HG03565 (cell line): ENCODE measurements around the gene ANKRD12.

Experiments used
- ATAC-seq: cut with Tn5 transposase; IDR thresholded peaks from one replicate; pipeline ENCODE4 v1.9.1; 2021; ENCODE audit warnings: mild to moderate bottlenecking, moderate library complexity; ENCODE audit not compliant: unreplicated experiment

The ANKRD12 gene

DNA sequence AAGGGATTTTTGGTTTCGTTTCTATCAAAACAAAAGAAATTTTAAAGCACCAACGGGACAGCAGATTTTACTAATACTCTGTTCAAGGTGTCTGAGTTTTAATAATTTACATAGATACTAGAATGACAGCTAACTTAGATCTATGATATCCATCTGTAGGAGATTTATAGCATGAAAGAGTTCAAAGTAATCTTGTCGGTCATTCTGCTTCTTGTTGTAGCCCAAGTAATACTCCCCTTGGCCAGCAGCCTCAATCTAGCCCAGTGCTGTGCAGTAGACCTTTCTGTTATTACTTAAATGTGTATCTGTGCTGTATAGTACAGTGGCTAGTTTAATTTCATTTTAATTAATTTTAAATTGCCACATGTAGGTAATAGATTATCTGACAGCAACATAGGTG lies 44.7 kb downstream of the ANKRD12 start:
- ATAC-seq: no peak

GRCh38 chr18:9182852-9183399 lies 46.3 kb downstream of the ANKRD12 start:
- no peak for ATAC-seq

- ATAC-seq: no peak
Measured at GRCh38 chr18:9184998-9185613, 48.5 kb downstream of the ANKRD12 start.

DNA sequence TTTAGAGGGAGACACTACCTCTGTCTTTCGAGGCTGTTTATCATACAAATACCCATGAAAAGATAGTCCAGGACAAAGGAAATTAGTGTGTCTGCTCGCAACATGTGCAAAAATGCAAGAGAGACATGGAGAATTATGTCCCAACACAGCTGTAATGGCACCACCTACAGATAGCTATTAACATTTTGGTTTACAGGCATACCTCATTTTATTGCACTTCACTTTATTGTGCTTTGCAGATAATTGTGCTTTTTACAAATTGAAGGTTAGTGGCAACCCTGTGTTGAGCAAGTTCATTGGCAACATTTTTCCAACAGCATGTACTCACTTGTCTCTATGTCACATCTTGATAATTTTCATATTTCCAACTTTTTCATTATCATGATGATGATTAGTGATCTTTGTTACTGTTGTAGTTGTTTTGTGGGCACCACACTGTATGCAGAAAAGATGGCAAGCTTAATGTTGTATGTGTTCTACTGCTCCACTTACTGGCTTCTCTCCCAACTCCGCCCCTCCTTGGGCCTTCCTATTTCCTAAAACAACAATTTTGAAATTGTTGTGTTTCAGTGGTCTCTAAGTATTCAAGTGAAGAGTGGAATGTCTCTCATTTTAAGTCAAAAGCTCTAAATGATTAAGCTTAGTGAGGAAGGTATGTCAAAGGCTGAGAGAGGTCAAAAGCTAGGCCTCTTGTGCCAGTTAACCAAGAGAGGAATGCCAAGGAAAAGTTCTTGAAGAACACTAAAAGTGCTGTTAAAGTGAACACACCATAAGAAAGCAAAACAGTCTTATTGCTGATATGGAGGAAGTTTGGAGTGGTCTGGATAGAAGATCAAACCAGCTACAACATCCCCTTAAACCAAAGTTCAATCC lies 52.0 kb downstream of the ANKRD12 start:
- ATAC-seq: no peak

GRCh38 chr18:9189491-9189890 lies 52.9 kb downstream of the ANKRD12 start:
- ATAC-seq: no peak

- no peak for ATAC-seq
Measured at GRCh38 chr18:9191658-9192256, 55.2 kb downstream of the ANKRD12 start.

DNA sequence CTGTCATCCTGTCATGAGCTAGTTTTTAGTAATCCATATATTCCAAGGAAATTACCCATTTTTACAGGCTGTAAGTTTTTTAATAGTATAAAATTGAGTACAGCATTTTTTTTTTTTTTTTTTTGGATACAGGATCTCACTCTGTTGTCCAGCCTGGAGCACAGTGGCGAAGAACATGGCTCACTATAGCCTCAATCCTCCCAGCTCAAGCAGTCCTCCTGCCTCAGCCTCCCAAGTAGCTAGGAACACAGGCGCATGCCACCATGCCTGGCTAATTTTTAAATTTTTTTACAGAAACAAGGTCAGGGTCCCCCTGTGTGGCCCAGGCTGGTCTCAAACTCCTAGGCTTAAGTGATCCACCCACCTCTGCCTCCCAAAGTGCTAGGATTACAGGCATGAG lies 56.5 kb downstream of the ANKRD12 start:
- ATAC-seq: no peak

DNA sequence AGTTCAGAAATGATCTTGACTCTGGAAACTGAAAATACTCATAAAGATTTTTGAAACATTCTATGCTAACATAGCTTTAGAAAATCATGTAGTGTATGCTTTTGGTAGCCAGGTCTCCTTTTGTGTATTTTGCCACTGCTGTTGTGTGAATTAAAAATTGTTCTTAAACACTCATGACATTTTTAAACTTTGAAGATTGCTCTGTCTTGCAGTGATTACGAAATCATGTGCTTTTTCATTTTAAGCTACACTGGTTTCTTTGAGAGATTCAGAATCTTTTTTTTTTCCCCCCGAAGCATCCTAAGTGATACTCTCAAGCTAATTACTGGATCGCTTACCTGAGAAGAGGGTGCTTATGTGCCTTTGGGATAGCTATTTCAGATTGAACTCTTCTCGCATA lies 60.0 kb downstream of the ANKRD12 start:
- ATAC-seq: no peak

- no peak for ATAC-seq
Measured at GRCh38 chr18:9199681-9200080, 63.1 kb downstream of the ANKRD12 start.

DNA sequence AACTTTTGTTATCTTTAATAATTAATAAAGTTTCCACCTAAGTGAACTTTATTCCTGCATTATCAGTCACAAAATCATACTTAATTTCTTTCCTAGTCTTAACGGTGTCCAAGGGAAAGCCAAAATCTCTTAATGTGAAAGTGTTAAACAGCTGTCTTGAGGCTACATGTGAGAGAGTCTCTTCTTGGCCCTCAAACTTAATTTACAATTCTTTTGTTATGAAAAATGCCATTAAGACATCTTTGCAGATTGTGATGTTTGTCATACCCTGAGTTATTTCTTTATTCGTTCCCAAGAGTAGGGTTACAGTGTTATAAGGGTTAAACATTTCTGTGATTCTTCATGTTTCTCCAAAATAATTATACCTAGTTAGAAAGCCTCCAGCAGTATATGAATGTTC lies 64.6 kb downstream of the ANKRD12 start:
- ATAC-seq: no peak

GRCh38 chr18:9204659-9205058 lies 68.1 kb downstream of the ANKRD12 start:
- no peak for ATAC-seq

GRCh38 chr18:9206421-9206820 lies 69.8 kb downstream of the ANKRD12 start:
- ATAC-seq: no peak

- no peak for ATAC-seq
Measured at GRCh38 chr18:9209279-9209678, 72.7 kb downstream of the ANKRD12 start.

GRCh38 chr18:9210966-9211365 lies 74.4 kb downstream of the ANKRD12 start:
- ATAC-seq: no peak

DNA sequence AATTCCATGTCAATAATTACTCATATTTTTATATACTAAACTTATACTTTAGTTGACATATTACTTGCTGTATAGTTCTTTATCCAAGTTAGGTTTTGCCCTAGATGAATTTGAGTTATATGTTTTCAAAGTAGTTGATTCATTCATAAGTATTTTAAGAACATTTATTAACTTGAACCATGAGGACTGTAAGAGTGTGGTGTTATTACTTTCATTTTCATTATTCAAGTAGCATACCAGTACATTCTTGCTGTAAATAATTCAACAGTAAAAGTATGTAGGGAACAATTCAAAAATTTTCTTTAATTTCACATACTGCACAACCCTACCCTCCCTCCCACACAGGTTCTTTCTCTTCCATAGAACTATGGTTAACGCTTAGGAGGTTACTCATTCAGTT lies 75.4 kb downstream of the ANKRD12 start:
- no peak for ATAC-seq

DNA sequence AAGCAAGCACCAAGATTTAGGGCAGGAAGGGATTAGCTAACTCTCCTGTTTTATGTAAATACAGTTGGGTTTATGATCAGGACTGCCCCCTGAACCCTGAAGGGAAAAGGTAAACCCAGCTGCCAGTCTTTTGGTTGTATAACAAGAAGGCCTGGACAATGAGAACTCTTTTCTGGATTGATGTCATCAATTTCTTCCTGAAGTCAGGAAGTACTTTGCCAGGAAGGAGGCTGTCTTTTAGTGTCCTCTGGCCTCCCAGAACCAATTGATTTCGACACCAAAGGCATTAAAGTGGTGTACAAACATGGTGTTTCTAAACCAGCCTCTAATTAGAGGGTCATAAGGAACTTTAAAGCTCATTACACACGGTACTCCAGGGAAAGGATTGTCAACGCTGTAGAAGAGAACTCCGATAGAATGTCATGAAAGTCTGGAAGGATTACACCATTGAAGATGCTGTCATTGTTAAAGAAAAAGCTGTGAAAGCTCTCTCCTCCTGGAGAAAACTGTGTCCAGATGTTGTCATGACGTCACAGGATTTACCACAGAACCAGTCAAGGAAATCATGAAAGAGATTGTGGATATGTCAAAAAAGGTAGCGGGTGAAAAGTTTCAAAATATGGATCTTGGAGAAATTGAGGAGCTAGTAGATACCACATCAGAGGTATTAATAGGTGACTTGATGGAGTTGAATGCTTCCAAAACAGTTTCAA lies 78.8 kb downstream of the ANKRD12 start:
- no peak for ATAC-seq

- no peak for ATAC-seq
Measured at GRCh38 chr18:9216459-9216858, 79.9 kb downstream of the ANKRD12 start.

GRCh38 chr18:9217743-9218451 lies 81.3 kb downstream of the ANKRD12 start:
- no peak for ATAC-seq

DNA sequence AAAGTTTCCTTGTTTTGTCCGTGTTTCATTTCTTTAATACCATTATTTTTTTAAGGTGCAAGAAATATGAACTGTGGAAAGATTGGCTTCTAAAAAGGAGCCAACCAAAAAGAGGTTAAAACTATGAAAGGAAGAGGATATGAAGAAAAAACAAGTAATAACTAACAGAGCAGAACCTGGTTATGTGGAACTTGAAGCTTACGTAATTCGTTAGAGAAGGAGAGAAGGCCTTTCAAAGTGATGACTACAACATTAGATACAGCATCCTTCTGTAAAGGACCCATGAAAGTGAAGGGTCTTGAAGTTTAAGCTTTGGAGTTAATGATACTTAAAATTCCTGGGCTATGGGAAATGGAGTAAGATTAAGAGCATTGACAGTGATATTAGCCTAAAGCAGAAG lies 84.5 kb downstream of the ANKRD12 start:
- ATAC-seq: no peak

- no peak for ATAC-seq
Measured at GRCh38 chr18:9221661-9222060, 85.1 kb downstream of the ANKRD12 start.

DNA sequence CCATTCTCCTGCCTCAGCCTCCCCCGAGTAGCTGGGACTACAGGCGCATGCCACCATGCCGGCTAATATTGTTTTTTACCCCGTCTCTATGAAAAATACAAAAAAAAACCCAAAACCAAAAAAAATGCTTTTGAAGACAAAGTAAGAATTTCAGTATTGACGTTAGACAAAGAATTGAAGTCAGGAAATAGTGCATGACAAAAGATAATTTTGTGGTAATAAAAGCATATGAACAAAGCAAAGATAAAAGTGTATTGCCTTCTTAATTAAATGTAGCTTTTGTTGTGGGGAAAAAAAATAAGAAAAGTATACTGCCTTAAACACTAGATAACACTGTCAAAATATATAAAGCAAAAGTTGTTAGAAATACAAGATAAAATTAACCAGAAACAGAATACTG lies 86.8 kb downstream of the ANKRD12 start:
- ATAC-seq: no peak
